DMS79 (cell line): ENCODE measurements around the gene SLC22A23.

Source experiments
- DNase-seq: peaks from one replicate; lab custom pipeline; 2025; lab: John Stamatoyannopoulos, UW

Gene SLC22A23

GRCh38 chr6:3283241-3283640 is 173.6 kb downstream of the SLC22A23 start:
- DNase-seq, result no peak

GRCh38 chr6:3282476-3283236 is 174.2 kb downstream of the SLC22A23 start:
- no peak for DNase-seq

- no peak for DNase-seq
These were observed 175.0 kb downstream of the SLC22A23 start for GRCh38 chr6:3281631-3282475.

- DNase-seq, result no peak
These were observed 175.9 kb downstream of the SLC22A23 start for GRCh38 chr6:3280866-3281465.

- no peak for DNase-seq
These were observed 176.8 kb downstream of the SLC22A23 start for GRCh38 chr6:3280091-3280490.

GRCh38 chr6:3278691-3279090 is 178.2 kb downstream of the SLC22A23 start:
- no peak for DNase-seq

GRCh38 chr6:3277851-3278416 is 178.9 kb downstream of the SLC22A23 start:
- no peak for DNase-seq

- no peak for DNase-seq
These were observed 179.6 kb downstream of the SLC22A23 start for GRCh38 chr6:3277251-3277650.

GRCh38 chr6:3276174-3277167 is 180.4 kb downstream of the SLC22A23 start:
- DNase-seq, result no peak

- DNase-seq, result no peak
These were observed 182.9 kb downstream of the SLC22A23 start for GRCh38 chr6:3273707-3274521.

GRCh38 chr6:3272911-3273547 is 183.8 kb downstream of the SLC22A23 start:
- DNase-seq, result no peak

- no peak for DNase-seq
These were observed 185.1 kb downstream of the SLC22A23 start for GRCh38 chr6:3271756-3272155.

- no peak for DNase-seq
These were observed 186.6 kb downstream of the SLC22A23 start for GRCh38 chr6:3270258-3270657.

GRCh38 chr6:3269281-3269975 is 187.4 kb downstream of the SLC22A23 start:
- no peak for DNase-seq

- no peak for DNase-seq
These were observed 188.2 kb downstream of the SLC22A23 start for GRCh38 chr6:3268680-3269079.

- no peak for DNase-seq
These were observed 189.7 kb downstream of the SLC22A23 start for GRCh38 chr6:3267162-3267561.

- no peak for DNase-seq
These were observed 190.7 kb downstream of the SLC22A23 start for GRCh38 chr6:3266170-3266569.

GRCh38 chr6:3265671-3266070 is 191.2 kb downstream of the SLC22A23 start:
- DNase-seq, result no peak

- DNase-seq, result no peak
These were observed 192.5 kb downstream of the SLC22A23 start for GRCh38 chr6:3264356-3264755.
